Measurements from ENCODE around the gene TBC1D8.

TBC1D8 gene

GRCh38 chr2:101108357-101108756, 42.8 kb downstream of the TBC1D8 start:
- no peak overlapping the region for H3K27ac ChIP-seq (ENCODE audit: low read length)
- H3K36me3 ChIP-seq (ENCODE audit: control insufficient read depth in 1 of 2, insufficient read depth in 2 of 2, low read length in 2 of 2), result no peaks in the 10 kb centered on the region
- peaks cover 16 to 39% of the 10 kb centered on the region in 2 donors for H3K4me1 ChIP-seq (ENCODE audit: control insufficient read depth in 1 of 2, insufficient read depth in 2 of 2, low read length in 2 of 2)
- H3K9me3 ChIP-seq (ENCODE audit: control insufficient read depth in 1 of 2, low read length in 2 of 2), result no peaks in the 10 kb centered on the region
- H3K27me3 ChIP-seq (ENCODE audit: low read depth, low read length), result no peaks in the 10 kb centered on the region
- H3K4me3 ChIP-seq (ENCODE audit: low read depth in 1 of 2, low read length in 2 of 2), result no peak overlapping the region

- Histone ChIP-seq H3K27ac (ENCODE audit: low read length) (no peak overlapping the region), H3K4me3 (ENCODE audit: low read depth in 1 of 2, low read length in 2 of 2) (no peak overlapping the region), H3K36me3 (ENCODE audit: control insufficient read depth in 1 of 2, insufficient read depth in 2 of 2, low read length in 2 of 2) (no peaks in the 10 kb centered on the region), H3K27me3 (ENCODE audit: low read depth, low read length) (no peaks in the 10 kb centered on the region), H3K9me3 (ENCODE audit: control insufficient read depth in 1 of 2, low read length in 2 of 2) (peaks cover 0 to 4% of the 10 kb centered on the region in 2 donors), H3K4me1 (ENCODE audit: control insufficient read depth in 1 of 2, insufficient read depth in 2 of 2, low read length in 2 of 2) (peaks cover 8 to 31% of the 10 kb centered on the region in 2 donors)
Measured at GRCh38 chr2:101107241-101107640, 43.9 kb downstream of the TBC1D8 start.

- H3K9me3 ChIP-seq (ENCODE audit: control insufficient read depth in 1 of 2, low read length in 2 of 2), result peaks cover 0 to 4% of the 10 kb centered on the region in 2 donors
- H3K4me3 ChIP-seq (ENCODE audit: low read depth in 1 of 2, low read length in 2 of 2), result no peak overlapping the region
- H3K27ac ChIP-seq (ENCODE audit: low read length), result no peak overlapping the region
- H3K4me1 ChIP-seq (ENCODE audit: control insufficient read depth in 1 of 2, insufficient read depth in 2 of 2, low read length in 2 of 2), result peaks cover 7 to 25% of the 10 kb centered on the region in 2 donors
- no peaks in the 10 kb centered on the region for H3K36me3 ChIP-seq (ENCODE audit: control insufficient read depth in 1 of 2, insufficient read depth in 2 of 2, low read length in 2 of 2)
- H3K27me3 ChIP-seq (ENCODE audit: low read depth, low read length), result no peaks in the 10 kb centered on the region
Measured at GRCh38 chr2:101106453-101107181, 44.6 kb downstream of the TBC1D8 start.

- Histone ChIP-seq H3K4me3 (ENCODE audit: low read depth in 1 of 2, low read length in 2 of 2) (no peak overlapping the region), H3K27me3 (ENCODE audit: low read depth, low read length) (no peaks in the 10 kb centered on the region), H3K36me3 (ENCODE audit: control insufficient read depth in 1 of 2, insufficient read depth in 2 of 2, low read length in 2 of 2) (no peaks in the 10 kb centered on the region), H3K4me1 (ENCODE audit: control insufficient read depth in 1 of 2, insufficient read depth in 2 of 2, low read length in 2 of 2) (peaks cover 4 to 18% of the 10 kb centered on the region in 2 donors), H3K27ac (ENCODE audit: low read length) (no peak overlapping the region), H3K9me3 (ENCODE audit: control insufficient read depth in 1 of 2, low read length in 2 of 2) (peaks cover 0 to 4% of the 10 kb centered on the region in 2 donors)
Measured at GRCh38 chr2:101105654-101106053, 45.5 kb downstream of the TBC1D8 start.

GRCh38 chr2:101097638-101098037, 53.5 kb downstream of the TBC1D8 start:
- H3K9me3 ChIP-seq (ENCODE audit: control insufficient read depth in 1 of 2, low read length in 2 of 2), result peaks cover 0 to 3% of the 10 kb centered on the region in 2 donors
- H3K36me3 ChIP-seq (ENCODE audit: control insufficient read depth in 1 of 2, insufficient read depth in 2 of 2, low read length in 2 of 2), result no peaks in the 10 kb centered on the region
- H3K4me3 ChIP-seq (ENCODE audit: low read depth in 1 of 2, low read length in 2 of 2), result no peak overlapping the region
- H3K27ac ChIP-seq (ENCODE audit: low read length), result no peak overlapping the region
- no peaks in the 10 kb centered on the region for H3K4me1 ChIP-seq (ENCODE audit: control insufficient read depth in 1 of 2, insufficient read depth in 2 of 2, low read length in 2 of 2)
- H3K27me3 ChIP-seq (ENCODE audit: low read depth, low read length), result no peaks in the 10 kb centered on the region

- H3K4me1 ChIP-seq (ENCODE audit: control insufficient read depth in 1 of 2, insufficient read depth in 2 of 2, low read length in 2 of 2), result no peaks in the 10 kb centered on the region
- H3K4me3 ChIP-seq (ENCODE audit: low read depth in 1 of 2, low read length in 2 of 2), result no peak overlapping the region
- H3K36me3 ChIP-seq (ENCODE audit: control insufficient read depth in 1 of 2, insufficient read depth in 2 of 2, low read length in 2 of 2), result no peaks in the 10 kb centered on the region
- H3K9me3 ChIP-seq (ENCODE audit: control insufficient read depth in 1 of 2, low read length in 2 of 2), result peaks cover 0 to 3% of the 10 kb centered on the region in 2 donors
- no peak overlapping the region for H3K27ac ChIP-seq (ENCODE audit: low read length)
- no peaks in the 10 kb centered on the region for H3K27me3 ChIP-seq (ENCODE audit: low read depth, low read length)
Measured at GRCh38 chr2:101096619-101097142, 54.5 kb downstream of the TBC1D8 start.

GRCh38 chr2:101094351-101094750, 56.8 kb downstream of the TBC1D8 start:
- Histone ChIP-seq H3K36me3 (ENCODE audit: control insufficient read depth in 1 of 2, insufficient read depth in 2 of 2, low read length in 2 of 2) (no peaks in the 10 kb centered on the region), H3K4me3 (ENCODE audit: low read depth in 1 of 2, low read length in 2 of 2) (no peak overlapping the region), H3K4me1 (ENCODE audit: control insufficient read depth in 1 of 2, insufficient read depth in 2 of 2, low read length in 2 of 2) (no peaks in the 10 kb centered on the region), H3K27me3 (ENCODE audit: low read depth, low read length) (no peaks in the 10 kb centered on the region), H3K9me3 (ENCODE audit: control insufficient read depth in 1 of 2, low read length in 2 of 2) (peaks cover 0 to 3% of the 10 kb centered on the region in 2 donors), H3K27ac (ENCODE audit: low read length) (no peak overlapping the region)

- H3K9me3 ChIP-seq (ENCODE audit: control insufficient read depth in 1 of 2, low read length in 2 of 2), result no peaks in the 10 kb centered on the region
- H3K4me3 ChIP-seq (ENCODE audit: low read depth in 1 of 2, low read length in 2 of 2), result no peak overlapping the region
- H3K4me1 ChIP-seq (ENCODE audit: control insufficient read depth in 1 of 2, insufficient read depth in 2 of 2, low read length in 2 of 2), result no peaks in the 10 kb centered on the region
- no peak overlapping the region for H3K27ac ChIP-seq (ENCODE audit: low read length)
- H3K27me3 ChIP-seq (ENCODE audit: low read depth, low read length), result no peaks in the 10 kb centered on the region
- no peaks in the 10 kb centered on the region for H3K36me3 ChIP-seq (ENCODE audit: control insufficient read depth in 1 of 2, insufficient read depth in 2 of 2, low read length in 2 of 2)
Measured at GRCh38 chr2:101089942-101090799, 61.0 kb downstream of the TBC1D8 start.

- no peak overlapping the region for H3K27ac ChIP-seq (ENCODE audit: low read length)
- H3K27me3 ChIP-seq (ENCODE audit: low read depth, low read length), result no peaks in the 10 kb centered on the region
- H3K4me3 ChIP-seq (ENCODE audit: low read depth in 1 of 2, low read length in 2 of 2), result no peak overlapping the region
- no peaks in the 10 kb centered on the region for H3K4me1 ChIP-seq (ENCODE audit: control insufficient read depth in 1 of 2, insufficient read depth in 2 of 2, low read length in 2 of 2)
- H3K36me3 ChIP-seq (ENCODE audit: control insufficient read depth in 1 of 2, insufficient read depth in 2 of 2, low read length in 2 of 2), result no peaks in the 10 kb centered on the region
- no peaks in the 10 kb centered on the region for H3K9me3 ChIP-seq (ENCODE audit: control insufficient read depth in 1 of 2, low read length in 2 of 2)
Measured at GRCh38 chr2:101089419-101089818, 61.8 kb downstream of the TBC1D8 start.

- H3K9me3 ChIP-seq (ENCODE audit: control insufficient read depth in 1 of 2, low read length in 2 of 2), result no peaks in the 10 kb centered on the region
- no peak overlapping the region for H3K4me3 ChIP-seq (ENCODE audit: low read depth in 1 of 2, low read length in 2 of 2)
- no peaks in the 10 kb centered on the region for H3K36me3 ChIP-seq (ENCODE audit: control insufficient read depth in 1 of 2, insufficient read depth in 2 of 2, low read length in 2 of 2)
- H3K4me1 ChIP-seq (ENCODE audit: control insufficient read depth in 1 of 2, insufficient read depth in 2 of 2, low read length in 2 of 2), result no peaks in the 10 kb centered on the region
- H3K27ac ChIP-seq (ENCODE audit: low read length), result no peak overlapping the region
- H3K27me3 ChIP-seq (ENCODE audit: low read depth, low read length), result no peaks in the 10 kb centered on the region
Measured at GRCh38 chr2:101087638-101088037, 63.5 kb downstream of the TBC1D8 start.

GRCh38 chr2:101083613-101084012, 67.6 kb downstream of the TBC1D8 start:
- no peak overlapping the region for H3K27ac ChIP-seq (ENCODE audit: low read length)
- no peaks in the 10 kb centered on the region for H3K36me3 ChIP-seq (ENCODE audit: control insufficient read depth in 1 of 2, insufficient read depth in 2 of 2, low read length in 2 of 2)
- H3K27me3 ChIP-seq (ENCODE audit: low read depth, low read length), result no peaks in the 10 kb centered on the region
- no peaks in the 10 kb centered on the region for H3K9me3 ChIP-seq (ENCODE audit: control insufficient read depth in 1 of 2, low read length in 2 of 2)
- H3K4me1 ChIP-seq (ENCODE audit: control insufficient read depth in 1 of 2, insufficient read depth in 2 of 2, low read length in 2 of 2), result no peaks in the 10 kb centered on the region
- no peak overlapping the region for H3K4me3 ChIP-seq (ENCODE audit: low read depth in 1 of 2, low read length in 2 of 2)
